K562 (cell line): Measurements from ENCODE around the gene DYNLT4. TPM values are rescaled to one million over a fixed set of nuclear protein-coding genes. Genes with fewer than 3 reads are reported as not detected.

Experiments
- ARID2 ChIP-seq: fragments of 450-650 bp; IDR thresholded peaks from 2 replicates; pipeline ENCODE4 v1.6.1; 2017; ENCODE audit warnings: antibody characterized with exemption, mild to moderate bottlenecking
- BACH1 ChIP-seq: fragments of 200-800 bp; sonication (Bioruptor generic); IDR thresholded peaks from 2 replicates; pipeline ENCODE4 v1.6.1; 2016; ENCODE audit warnings: missing genetic modification characterization, missing compliant biosample characterization
- CREB1 ChIP-seq, 2 experiments: sonication (generic) in 1 of 2; formaldehyde crosslinking in 1 of 2; IDR thresholded peaks; 2 replicates each; pipeline versions ENCODE4 v1.6.1 to v1.8.0; 2012 to 2022; ENCODE audit warnings: inconsistent platforms in 1 of 2, mild to moderate bottlenecking in 1 of 2, missing genetic modification reagents in 1 of 2, moderate library complexity in 1 of 2
- FOS ChIP-seq: IDR thresholded peaks from 3 replicates; pipeline ENCODE4 v1.6.1; 2011; ENCODE audit not compliant: insufficient read length; ENCODE audit errors: extremely low read depth
- GATAD2B ChIP-seq: fragments of 450-650 bp; IDR thresholded peaks from 2 replicates; pipeline ENCODE4 v1.6.1; 2017; ENCODE audit warnings: mild to moderate bottlenecking, borderline replicate concordance
- HMGN3 ChIP-seq: IDR thresholded peaks from 2 replicates; pipeline ENCODE4 v1.6.1; 2011; ENCODE audit warnings: borderline replicate concordance, low read depth, mild to moderate bottlenecking, mixed read lengths, low read length; ENCODE audit not compliant: insufficient read length; ENCODE audit errors: extremely low read depth
- HNRNPL ChIP-seq: fragments of 200-400 bp; formaldehyde crosslinking; IDR thresholded peaks from 2 replicates; pipeline ENCODE4 v1.6.1; 2017; ENCODE audit warnings: low read depth, mild to moderate bottlenecking, low read length
- JUNB ChIP-seq: fragments of 450-650 bp; formaldehyde crosslinking; conservative IDR thresholded peaks from 2 replicates; pipeline ENCODE4 v1.4.0; 2020; ENCODE audit warnings: mild to moderate bottlenecking
- KAT2B ChIP-seq: IDR thresholded peaks from one replicate; pipeline ENCODE4 v1.6.1; 2012; ENCODE audit warnings: low read depth, mild to moderate bottlenecking, control low read depth, inconsistent platforms, low read length, moderate library complexity
- MCM5 ChIP-seq: fragments of 450-650 bp; IDR thresholded peaks from 2 replicates; pipeline ENCODE4 v1.6.1; 2016; ENCODE audit warnings: low read depth
- MEF2D ChIP-seq: conservative IDR thresholded peaks from 2 replicates; pipeline ENCODE4 v1.6.1; 2016; ENCODE audit warnings: low read depth, missing genetic modification characterization, missing compliant biosample characterization
- NFE2 ChIP-seq: IDR thresholded peaks from 2 replicates; pipeline ENCODE4 v1.6.1; 2014; ENCODE audit warnings: antibody characterized with exemption, low read depth
- NR2C1 ChIP-seq, 2 experiments: fragments of 450-650 bp; IDR thresholded peaks; 2 replicates each; pipeline ENCODE4 v1.6.1; 2017; ENCODE audit warnings: mild to moderate bottlenecking in 2 of 2, antibody characterized with exemption in 1 of 2, inconsistent platforms in 1 of 2, missing compliant biosample characterization in 1 of 2, missing genetic modification characterization in 1 of 2
- RB1 ChIP-seq: fragments of 450-650 bp; IDR thresholded peaks from 2 replicates; pipeline ENCODE4 v1.6.1; 2017; ENCODE audit warnings: low read depth, mild to moderate bottlenecking
- RFX1 ChIP-seq: fragments of 450-650 bp; IDR thresholded peaks from 2 replicates; pipeline ENCODE4 v1.6.1; 2016; ENCODE audit warnings: mild to moderate bottlenecking, moderate library complexity
- SAP30 ChIP-seq: fragments of 200-600 bp; sonication (generic); IDR thresholded peaks from 2 replicates; pipeline ENCODE4 v1.6.1; 2012; ENCODE audit warnings: borderline replicate concordance, low read depth, mild to moderate bottlenecking, moderate library complexity, low read length, control low read depth, inconsistent platforms; ENCODE audit not compliant: insufficient read depth, poor library complexity, severe bottlenecking
- SP2 ChIP-seq: IDR thresholded peaks from 2 replicates; pipeline ENCODE4 v1.6.1; 2011; ENCODE audit warnings: mild to moderate bottlenecking, low read depth, low read length, moderate library complexity; ENCODE audit not compliant: poor library complexity, severe bottlenecking; ENCODE audit errors: extremely low read depth
- ZNF75A ChIP-seq: fragments of 450-650 bp; formaldehyde crosslinking; IDR thresholded peaks from 2 replicates; pipeline ENCODE4 v1.4.0; 2020; ENCODE audit warnings: mild to moderate bottlenecking
- polyA plus RNA-seq, 8 experiments: library from polyadenylated mRNA; depleted of rRNA in 4 of 8; stranded (reverse) in 5 of 8; unstranded in 3 of 8; fragments of >200 nt; fragmentation: Nextera tagmentation in 2 of 8; fragmentation: Illumina TruSeq in 1 of 8; extraction: Ambion mirVana in 2 of 8; extraction: Trizol in 1 of 8; gene quantifications; 2 replicates each; pipeline versions ENCODE4 v1.2.1 to v1.2.3, GENCODE V29; 2011 to 2014; ENCODE audit warnings: inconsistent platforms in 1 of 8, missing spikeins in 1 of 8
- total RNA-seq, 7 experiments: library from RNA; depleted of rRNA in 6 of 7; stranded (reverse); fragments of >200 nt in 6 of 7; fragmentation: Illumina TruSeq in 2 of 7; extraction: Trizol in 2 of 7; gene quantifications; 2 replicates each; pipeline versions ENCODE4 v1.2.1 to v1.2.3, GENCODE V29; 2011 to 2021; ENCODE audit warnings: low replicate concordance in 1 of 7
- TF ChIP-seq, protein P1 (sequence below): fragments of 450-650 bp; IDR thresholded peaks from 2 replicates; pipeline ENCODE4 v1.6.1; 2016; ENCODE audit warnings: low read depth, mild to moderate bottlenecking, moderate library complexity
- TF ChIP-seq, protein P2 (sequence below): fragments of 250-450 bp; sonication (Bioruptor Pico); IDR thresholded peaks from 2 replicates; pipeline ENCODE4 v1.4.0; 2020; ENCODE audit warnings: mild to moderate bottlenecking, moderate library complexity
- TF ChIP-seq, protein P3 (sequence below): fragments of 250-450 bp; sonication (Bioruptor Pico); IDR thresholded peaks from 2 replicates; pipeline ENCODE4 v1.4.0; 2020; ENCODE audit warnings: borderline replicate concordance

The DYNLT4 gene
- total and polyA plus RNA-seq, 9 of the 15 experiments (the other 6 are each of a cell fraction or from before 2014, with no cell fraction given): 0.29 to 0.73 TPM; not detected in 7

DNA sequence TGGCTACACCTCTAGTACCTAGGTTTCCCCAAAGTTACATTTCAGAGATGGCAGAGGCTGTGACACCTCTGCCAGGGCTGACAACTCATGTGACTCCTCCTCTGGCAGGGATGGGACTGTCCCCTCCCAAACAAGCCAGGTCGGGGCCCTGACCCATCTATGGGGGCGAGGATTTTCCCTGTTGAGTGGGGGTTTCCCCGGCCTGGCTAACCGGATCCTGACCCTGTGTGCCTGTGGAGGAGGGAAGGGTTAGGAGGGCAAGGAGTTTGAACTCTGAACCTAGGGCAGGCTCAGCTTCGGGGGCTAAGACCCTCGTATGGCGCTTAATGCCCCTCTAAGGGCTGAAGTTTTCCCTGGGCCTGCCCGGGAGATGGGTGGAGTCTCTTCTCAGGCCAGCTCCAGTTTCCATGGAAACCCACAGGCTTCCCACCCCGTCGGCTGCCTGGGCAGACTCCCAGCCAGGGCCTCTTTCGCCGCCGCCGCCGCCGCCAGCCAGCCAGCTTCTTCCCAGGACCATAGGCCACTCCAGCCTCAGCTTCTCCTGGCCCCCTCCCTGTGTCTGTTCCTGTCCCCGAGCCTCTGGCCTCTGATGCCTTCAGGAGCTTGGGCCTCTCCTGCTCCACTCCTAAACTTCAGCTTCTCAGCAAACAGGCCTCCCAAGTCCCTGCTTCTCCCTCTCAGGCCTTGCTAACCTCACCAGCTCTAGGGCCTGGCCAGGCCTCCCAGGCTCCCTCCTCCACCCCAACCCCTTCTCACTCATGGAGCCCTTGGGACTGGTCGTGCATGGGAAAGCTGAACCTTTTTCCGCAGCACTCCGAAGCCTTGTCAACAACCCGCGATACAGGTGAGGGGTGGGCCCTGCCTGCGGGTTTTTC lies 1.1 kb upstream of the DYNLT4 start, which contains the start of gene BTBD19 (continued):
- TF ChIP-seq SAP30 (peak; percentile 29), NR2C1 (IDR thresholded peaks at IDR 0.05) (peak; percentile 75), NR2C1 (tag; IDR thresholded peaks at IDR 0.05) (peak; percentile 80; the same call in 1 of the 2 replicates), NFE2 (no peak), HMGN3 (peak; percentile 48), MEF2D (tag) (peak; percentile 16; the same call in 1 of the 2 replicates), BACH1 (tag) (no peak; the same call in 1 of the 2 replicates), KAT2B (no peak), MCM5 (no peak), RFX1 (peak; percentile 97), HNRNPL (no peak), RB1 (peak; percentile 2), FOS (no peak), JUNB (CRISPR knock-in tag) (0 out of 2 replicates have a peak, but pooled peaks have one; percentile 13), ARID2 (no peak), ZNF75A (CRISPR knock-in tag) (peak; percentile 53; the same call in 1 of the 2 replicates), CREB1 (IDR thresholded peaks at IDR 0.05) (no peak), CREB1 (CRISPR knock-in tag; IDR thresholded peaks at IDR 0.05) (no peak), GATAD2B (no peak), SP2 (no peak)
- TF ChIP-seq, protein P1, sequence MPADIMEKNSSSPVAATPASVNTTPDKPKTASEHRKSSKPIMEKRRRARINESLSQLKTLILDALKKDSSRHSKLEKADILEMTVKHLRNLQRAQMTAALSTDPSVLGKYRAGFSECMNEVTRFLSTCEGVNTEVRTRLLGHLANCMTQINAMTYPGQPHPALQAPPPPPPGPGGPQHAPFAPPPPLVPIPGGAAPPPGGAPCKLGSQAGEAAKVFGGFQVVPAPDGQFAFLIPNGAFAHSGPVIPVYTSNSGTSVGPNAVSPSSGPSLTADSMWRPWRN: 0 out of 2 replicates have a peak, but pooled peaks have one; percentile 3
- TF ChIP-seq, protein P2, sequence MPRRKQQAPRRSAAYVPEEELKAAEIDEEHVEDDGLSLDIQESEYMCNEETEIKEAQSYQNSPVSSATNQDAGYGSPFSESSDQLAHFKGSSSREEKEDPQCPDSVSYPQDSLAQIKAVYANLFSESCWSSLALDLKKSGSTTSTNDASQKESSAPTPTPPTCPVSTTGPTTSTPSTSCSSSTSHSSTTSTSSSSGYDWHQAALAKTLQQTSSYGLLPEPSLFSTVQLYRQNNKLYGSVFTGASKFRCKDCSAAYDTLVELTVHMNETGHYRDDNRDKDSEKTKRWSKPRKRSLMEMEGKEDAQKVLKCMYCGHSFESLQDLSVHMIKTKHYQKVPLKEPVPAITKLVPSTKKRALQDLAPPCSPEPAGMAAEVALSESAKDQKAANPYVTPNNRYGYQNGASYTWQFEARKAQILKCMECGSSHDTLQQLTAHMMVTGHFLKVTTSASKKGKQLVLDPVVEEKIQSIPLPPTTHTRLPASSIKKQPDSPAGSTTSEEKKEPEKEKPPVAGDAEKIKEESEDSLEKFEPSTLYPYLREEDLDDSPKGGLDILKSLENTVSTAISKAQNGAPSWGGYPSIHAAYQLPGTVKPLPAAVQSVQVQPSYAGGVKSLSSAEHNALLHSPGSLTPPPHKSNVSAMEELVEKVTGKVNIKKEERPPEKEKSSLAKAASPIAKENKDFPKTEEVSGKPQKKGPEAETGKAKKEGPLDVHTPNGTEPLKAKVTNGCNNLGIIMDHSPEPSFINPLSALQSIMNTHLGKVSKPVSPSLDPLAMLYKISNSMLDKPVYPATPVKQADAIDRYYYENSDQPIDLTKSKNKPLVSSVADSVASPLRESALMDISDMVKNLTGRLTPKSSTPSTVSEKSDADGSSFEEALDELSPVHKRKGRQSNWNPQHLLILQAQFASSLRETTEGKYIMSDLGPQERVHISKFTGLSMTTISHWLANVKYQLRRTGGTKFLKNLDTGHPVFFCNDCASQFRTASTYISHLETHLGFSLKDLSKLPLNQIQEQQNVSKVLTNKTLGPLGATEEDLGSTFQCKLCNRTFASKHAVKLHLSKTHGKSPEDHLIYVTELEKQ (CRISPR knock-in tag): no peak
- TF ChIP-seq, protein P3, sequence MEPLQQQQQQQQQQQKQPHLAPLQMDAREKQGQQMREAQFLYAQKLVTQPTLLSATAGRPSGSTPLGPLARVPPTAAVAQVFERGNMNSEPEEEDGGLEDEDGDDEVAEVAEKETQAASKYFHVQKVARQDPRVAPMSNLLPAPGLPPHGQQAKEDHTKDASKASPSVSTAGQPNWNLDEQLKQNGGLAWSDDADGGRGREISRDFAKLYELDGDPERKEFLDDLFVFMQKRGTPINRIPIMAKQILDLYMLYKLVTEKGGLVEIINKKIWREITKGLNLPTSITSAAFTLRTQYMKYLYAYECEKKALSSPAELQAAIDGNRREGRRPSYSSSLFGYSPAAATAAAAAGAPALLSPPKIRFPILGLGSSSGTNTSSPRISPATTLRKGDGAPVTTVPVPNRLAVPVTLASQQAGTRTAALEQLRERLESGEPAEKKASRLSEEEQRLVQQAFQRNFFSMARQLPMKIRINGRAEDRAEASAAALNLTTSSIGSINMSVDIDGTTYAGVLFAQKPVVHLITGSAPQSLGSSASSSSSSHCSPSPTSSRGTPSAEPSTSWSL (CRISPR knock-in tag): no peak
